K562 (cell line): Measurements from ENCODE around the gene MANEAL. TPM values are rescaled to one million over a fixed set of nuclear protein-coding genes. Genes with fewer than 3 reads are reported as not detected.

Source experiments
- ATAC-seq: fragments of 200-7000 bp; cut with Tn5 transposase; 3 replicates; pipeline ENCODE4 v1.9.1; 2020; ENCODE audit warnings: moderate library complexity
- BruUV-seq: library from RNA; stranded (reverse); fragments of 400-500 nt; replicated peaks from 2 replicates; lab custom pipeline; 2021; lab: Mats Ljungman, UMichigan
- CTCF ChIA-PET: fragments of 300-600 bp; formaldehyde crosslinking; extraction: SDS; loops from one replicate; lab custom pipeline; 2021; ENCODE audit warnings: low intra/inter-chr PET ratio; lab: Yijun Ruan, JAX
- POLR2A ChIA-PET: fragments of 300-600, 350-650 bp; sonication (Branson Sonifier 250); formaldehyde crosslinking; extraction: SDS; loops from one replicate; lab custom pipeline; 2021; ENCODE audit warnings: antibody characterized with exemption, inconsistent platforms; lab: Yijun Ruan, JAX
- DNase-seq, 4 experiments: peaks; one replicate each; pipeline versions ENCODE4 v3.0.0 to v3.0.0-alpha.2; 2011 to 2018; ENCODE audit warnings: low spot score in 3 of 4, mixed read lengths in 3 of 4; ENCODE audit errors: extremely low read depth in 1 of 4
- FAIRE-seq: peaks from 2 replicates; lab custom pipeline; 2011; peaks lifted over from hg19 to GRCh38; lab: Jason Lieb, UNC
- H2AFZ ChIP-seq: 2 replicates; pipeline ENCODE4 v1.6.0; 2011; ENCODE audit warnings: low read depth, low read length, control low read depth, inconsistent platforms
- H3K27ac ChIP-seq: fragments of 200-600 bp; 3 replicates; pipeline ENCODE4 v1.8.0; 2011; ENCODE audit warnings: low read depth, mild to moderate bottlenecking, control low read depth, inconsistent platforms, low read length, moderate library complexity, mixed read lengths; ENCODE audit errors: extremely low read depth
- H3K27me3 ChIP-seq, 2 experiments: fragments of 300-600 bp in 1 of 2; 2 replicates in 1 of 2; 3 replicates in 1 of 2; pipeline versions ENCODE4 v1.6.0 to v1.8.0; 2011; ENCODE audit warnings: inconsistent platforms in 2 of 2, low read length in 2 of 2, mild to moderate bottlenecking in 1 of 2, mixed read lengths in 1 of 2, moderate library complexity in 1 of 2; ENCODE audit not compliant: control insufficient read depth in 2 of 2, insufficient read depth in 2 of 2
- H3K36me3 ChIP-seq: fragments of 300-600 bp; 3 replicates; pipeline ENCODE4 v1.8.0; 2011; ENCODE audit warnings: mild to moderate bottlenecking, low read length, inconsistent platforms; ENCODE audit not compliant: control insufficient read depth, insufficient read depth
- H3K4me1 ChIP-seq, 2 experiments: fragments of 200-600 bp in 1 of 2; replicated peaks in 1 of 2; 2 replicates in 1 of 2; 3 replicates in 1 of 2; pipeline versions ENCODE4 v1.5.1 to v1.8.0; 2011; ENCODE audit warnings: inconsistent platforms in 2 of 2, low read length in 2 of 2, mild to moderate bottlenecking in 1 of 2, mixed read lengths in 1 of 2, moderate library complexity in 1 of 2; ENCODE audit not compliant: control insufficient read depth in 2 of 2, insufficient read depth in 2 of 2
- H3K4me2 ChIP-seq: 2 replicates; pipeline ENCODE4 v1.6.1; 2011; ENCODE audit warnings: low read length, control low read depth, inconsistent platforms, mixed read lengths; ENCODE audit not compliant: insufficient read depth
- H3K4me3 ChIP-seq: fragments of 200-600 bp; sonication (generic), shearing (Covaris generic); 2 replicates; pipeline ENCODE4 v1.5.1; 2016; ENCODE audit warnings: control low read depth, inconsistent platforms
- H3K79me2 ChIP-seq: fragments of 200-600 bp; 3 replicates; pipeline ENCODE4 v1.8.0; 2011; ENCODE audit warnings: low read length, inconsistent platforms; ENCODE audit not compliant: control insufficient read depth, insufficient read depth
- H3K9ac ChIP-seq, 2 experiments: 2 replicates each; pipeline versions ENCODE4 v1.6.0 to v1.6.1; 2011; ENCODE audit warnings: low read depth in 2 of 2, low read length in 2 of 2, control low read depth in 1 of 2, inconsistent platforms in 1 of 2, mild to moderate bottlenecking in 1 of 2, mixed read lengths in 1 of 2; ENCODE audit not compliant: insufficient read depth in 1 of 2
- H3K9me1 ChIP-seq: one replicate; pipeline ENCODE4 v1.6.0; 2011; ENCODE audit warnings: inconsistent platforms, mild to moderate bottlenecking, low read length, moderate library complexity; ENCODE audit not compliant: control insufficient read depth, insufficient read depth
- H3K9me3 ChIP-seq: replicated peaks from 2 replicates; pipeline ENCODE4 v1.5.1; 2011; ENCODE audit warnings: low read depth, low read length, inconsistent platforms; ENCODE audit not compliant: control insufficient read depth, insufficient read depth
- H4K20me1 ChIP-seq: replicated peaks from 2 replicates; pipeline ENCODE4 v1.6.1; 2011; ENCODE audit warnings: low read length, inconsistent platforms, mixed read lengths; ENCODE audit not compliant: control insufficient read depth, insufficient read depth
- ADNP ChIP-seq: fragments of 200-800 bp; sonication (Bioruptor generic); IDR thresholded peaks from 2 replicates; pipeline ENCODE4 v1.6.1; 2016; ENCODE audit warnings: missing genetic modification characterization, missing compliant biosample characterization
- BRF1 ChIP-seq: IDR thresholded peaks from 3 replicates; pipeline ENCODE4 v1.6.1; 2011; ENCODE audit warnings: borderline replicate concordance, mild to moderate bottlenecking; ENCODE audit not compliant: insufficient read length; ENCODE audit errors: extremely low read depth
- CREM ChIP-seq: IDR thresholded peaks from 2 replicates; pipeline ENCODE4 v1.6.1; 2014; ENCODE audit warnings: antibody characterized with exemption, low read depth
- MXI1 ChIP-seq: IDR thresholded peaks from 2 replicates; pipeline ENCODE4 v1.6.1; 2011; ENCODE audit warnings: low read depth, mild to moderate bottlenecking, improper control_type of control experiment, low read length
- OTX1 ChIP-seq: fragments of 450-650 bp; formaldehyde crosslinking; IDR thresholded peaks from 2 replicates; pipeline ENCODE4 v1.4.0; 2022; ENCODE audit warnings: mild to moderate bottlenecking
- PRPF4 ChIP-seq: fragments of 200-400 bp; formaldehyde crosslinking; IDR thresholded peaks from one replicate; pipeline ENCODE4 v1.6.1; 2017; ENCODE audit warnings: low read length, low read depth, mild to moderate bottlenecking; ENCODE audit not compliant: insufficient read depth, poor library complexity, severe bottlenecking
- RHOXF2B ChIP-seq: fragments of 250-450 bp; sonication (Bioruptor Pico); conservative IDR thresholded peaks from 2 replicates; pipeline ENCODE4 v1.5.1; 2021
- ZBTB17 ChIP-seq: fragments of 450-650 bp; formaldehyde crosslinking; IDR thresholded peaks from 2 replicates; pipeline ENCODE4 v1.4.0; 2020; ENCODE audit warnings: mild to moderate bottlenecking
- ZNF121 ChIP-seq: sonication (generic); formaldehyde crosslinking; conservative IDR thresholded peaks from 2 replicates; pipeline ENCODE4 v1.8.0; 2022; ENCODE audit warnings: missing genetic modification reagents
- ZNF212 ChIP-seq: fragments of 450-650 bp; formaldehyde crosslinking; IDR thresholded peaks from 2 replicates; pipeline ENCODE4 v1.4.0; 2020; ENCODE audit warnings: mild to moderate bottlenecking
- WGBS: fragments of 100-300 bp; shearing (Covaris generic); methylation state at CpG from one replicate; pipeline ENCODE4 v1.1.6; 2016; ENCODE audit warnings: low coverage, mixed read lengths; ENCODE audit not compliant: insufficient coverage; ENCODE audit errors: missing lambda C conversion rate; 5-methylcytosine and 5-hydroxymethylcytosine counted together
- in situ Hi-C: fragments of 300-500 bp; cut with MboI; formaldehyde crosslinking; loops from 4 replicates; pipeline ENCODE4 v1.15.0; 2018; ENCODE audit warnings: inconsistent platforms, mixed read lengths
- intact Hi-C: fragments of 100-400 bp; cut with micrococcal nuclease; formaldehyde crosslinking; loops from 2 replicates; pipeline ENCODE4 v1.14.2; 2022
- polyA plus RNA-seq, 8 experiments: library from polyadenylated mRNA; depleted of rRNA in 4 of 8; stranded (reverse) in 5 of 8; unstranded in 3 of 8; fragments of >200 nt; fragmentation: Nextera tagmentation in 2 of 8; fragmentation: Illumina TruSeq in 1 of 8; extraction: Ambion mirVana in 2 of 8; extraction: Trizol in 1 of 8; gene quantifications; 2 replicates each; pipeline versions ENCODE4 v1.2.1 to v1.2.3, GENCODE V29; 2011 to 2014; ENCODE audit warnings: inconsistent platforms in 1 of 8, missing spikeins in 1 of 8
- total RNA-seq, 7 experiments: library from RNA; depleted of rRNA in 6 of 7; stranded (reverse); fragments of >200 nt in 6 of 7; fragmentation: Illumina TruSeq in 2 of 7; extraction: Trizol in 2 of 7; gene quantifications; 2 replicates each; pipeline versions ENCODE4 v1.2.1 to v1.2.3, GENCODE V29; 2011 to 2021; ENCODE audit warnings: low replicate concordance in 1 of 7
- TF ChIP-seq, protein P1 (sequence below): fragments of 250-450 bp; sonication (Bioruptor Pico); IDR thresholded peaks from 2 replicates; pipeline ENCODE4 v1.5.1; 2021; ENCODE audit warnings: mild to moderate bottlenecking
- TF ChIP-seq, protein P2 (sequence below): fragments of 450-650 bp; formaldehyde crosslinking; IDR thresholded peaks from 2 replicates; pipeline ENCODE4 v1.4.0; 2020; ENCODE audit warnings: mild to moderate bottlenecking, moderate library complexity
- TF ChIP-seq, protein P3 (sequence below), 2 experiments: fragments of 250-450 bp in 1 of 2; fragments of 450-650 bp in 1 of 2; sonication (Bioruptor Pico) in 1 of 2; IDR thresholded peaks; 2 replicates each; pipeline versions ENCODE4 v1.6.1 to v1.8.0; 2016 to 2021; ENCODE audit warnings: mild to moderate bottlenecking in 2 of 2, moderate library complexity in 2 of 2, missing compliant biosample characterization in 1 of 2, missing genetic modification characterization in 1 of 2

The MANEAL gene
- total and polyA plus RNA-seq, 9 of the 15 experiments (the other 6 are each of a cell fraction or from before 2014, with no cell fraction given) = 0.37 to 3.2 (median 1.2) TPM

DNA sequence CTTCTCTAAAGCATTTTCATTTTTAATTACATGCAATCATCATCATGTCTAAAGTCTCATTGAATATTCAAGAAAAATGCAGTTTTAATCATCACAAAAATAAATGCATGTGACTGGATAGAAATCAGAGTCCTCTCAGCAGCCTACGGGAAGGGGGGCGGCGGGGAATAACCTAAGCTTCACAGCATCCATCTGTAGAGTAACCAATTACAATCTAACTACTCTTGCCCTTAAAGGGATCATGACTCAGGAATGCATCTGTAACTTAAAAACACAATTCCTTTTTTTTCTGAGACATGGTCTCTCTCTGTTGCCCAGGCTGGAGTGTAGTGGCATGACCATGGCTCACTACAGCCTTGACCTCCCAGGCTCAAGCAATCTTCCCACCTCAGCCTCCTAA lies 43.1 kb downstream of the MANEAL start:
- TF ChIP-seq BRF1 = no peak
- no peak for TF ChIP-seq ADNP (tag)
- TF ChIP-seq RHOXF2B (CRISPR knock-in tag) = no peak
- no peak for TF ChIP-seq PRPF4
- no peak for TF ChIP-seq ZNF212 (CRISPR knock-in tag)
- TF ChIP-seq, protein P1, sequence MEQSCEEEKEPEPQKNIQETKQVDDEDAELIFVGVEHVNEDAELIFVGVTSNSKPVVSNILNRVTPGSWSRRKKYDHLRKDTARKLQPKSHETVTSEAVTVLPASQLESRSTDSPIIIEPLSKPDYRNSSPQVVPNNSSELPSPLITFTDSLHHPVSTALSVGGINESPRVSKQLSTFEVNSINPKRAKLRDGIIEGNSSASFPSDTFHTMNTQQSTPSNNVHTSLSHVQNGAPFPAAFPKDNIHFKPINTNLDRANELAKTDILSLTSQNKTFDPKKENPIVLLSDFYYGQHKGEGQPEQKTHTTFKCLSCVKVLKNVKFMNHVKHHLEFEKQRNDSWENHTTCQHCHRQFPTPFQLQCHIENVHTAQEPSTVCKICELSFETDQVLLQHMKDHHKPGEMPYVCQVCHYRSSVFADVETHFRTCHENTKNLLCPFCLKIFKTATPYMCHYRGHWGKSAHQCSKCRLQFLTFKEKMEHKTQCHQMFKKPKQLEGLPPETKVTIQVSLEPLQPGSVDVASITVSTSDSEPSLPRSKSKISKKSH = no peak
- TF ChIP-seq MXI1 = no peak
- TF ChIP-seq ZNF121 (CRISPR knock-in tag) = no peak
- no peak for TF ChIP-seq CREM
- TF ChIP-seq, protein P2, sequence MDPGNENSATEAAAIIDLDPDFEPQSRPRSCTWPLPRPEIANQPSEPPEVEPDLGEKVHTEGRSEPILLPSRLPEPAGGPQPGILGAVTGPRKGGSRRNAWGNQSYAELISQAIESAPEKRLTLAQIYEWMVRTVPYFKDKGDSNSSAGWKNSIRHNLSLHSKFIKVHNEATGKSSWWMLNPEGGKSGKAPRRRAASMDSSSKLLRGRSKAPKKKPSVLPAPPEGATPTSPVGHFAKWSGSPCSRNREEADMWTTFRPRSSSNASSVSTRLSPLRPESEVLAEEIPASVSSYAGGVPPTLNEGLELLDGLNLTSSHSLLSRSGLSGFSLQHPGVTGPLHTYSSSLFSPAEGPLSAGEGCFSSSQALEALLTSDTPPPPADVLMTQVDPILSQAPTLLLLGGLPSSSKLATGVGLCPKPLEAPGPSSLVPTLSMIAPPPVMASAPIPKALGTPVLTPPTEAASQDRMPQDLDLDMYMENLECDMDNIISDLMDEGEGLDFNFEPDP (CRISPR knock-in tag) = no peak
- TF ChIP-seq ZBTB17 (CRISPR knock-in tag) = no peak
- TF ChIP-seq OTX1 (CRISPR knock-in tag) = no peak
- TF ChIP-seq, protein P3, sequence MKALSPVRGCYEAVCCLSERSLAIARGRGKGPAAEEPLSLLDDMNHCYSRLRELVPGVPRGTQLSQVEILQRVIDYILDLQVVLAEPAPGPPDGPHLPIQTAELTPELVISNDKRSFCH (CRISPR knock-in tag; IDR thresholded peaks at IDR 0.05) = no peak
- TF ChIP-seq, protein P3 (tag; IDR thresholded peaks at IDR 0.05) = no peak
- Histone ChIP-seq H3K36me3 (peaks cover 73% of the 10 kb centered on the region), H4K20me1 (no peaks in the 10 kb centered on the region), H3K9me3 (no peaks in the 10 kb centered on the region), H3K9ac (no peak overlapping the region), H3K4me2 (no peak overlapping the region), H2AFZ (no peak overlapping the region), H3K27ac (no peak overlapping the region), H3K4me3 (no peak overlapping the region), H3K27me3 (no peaks in the 10 kb centered on the region), H3K79me2 (no peaks in the 10 kb centered on the region), H3K4me1 (no peaks in the 10 kb centered on the region), H3K9me1 (no peaks in the 10 kb centered on the region)
- ATAC-seq (no peak), DNase-seq (no peak), FAIRE-seq (no peak)
- in situ Hi-C loops (no loop called here), intact Hi-C loops (no loop called here)
- no TSS peak for BruUV-seq
- POLR2A ChIA-PET = interaction anchor here (1.6 kb wide), 1 partner anchor 19 kb away, joined by 4 read pairs; no protein-coding TSS in a partner anchor
- CTCF ChIA-PET = no interaction called here
- 32% methylated on average over 2 of the region's 3 CpGs for WGBS
